ENCODE results near the gene TMEM61.

TMEM61 gene

DNA sequence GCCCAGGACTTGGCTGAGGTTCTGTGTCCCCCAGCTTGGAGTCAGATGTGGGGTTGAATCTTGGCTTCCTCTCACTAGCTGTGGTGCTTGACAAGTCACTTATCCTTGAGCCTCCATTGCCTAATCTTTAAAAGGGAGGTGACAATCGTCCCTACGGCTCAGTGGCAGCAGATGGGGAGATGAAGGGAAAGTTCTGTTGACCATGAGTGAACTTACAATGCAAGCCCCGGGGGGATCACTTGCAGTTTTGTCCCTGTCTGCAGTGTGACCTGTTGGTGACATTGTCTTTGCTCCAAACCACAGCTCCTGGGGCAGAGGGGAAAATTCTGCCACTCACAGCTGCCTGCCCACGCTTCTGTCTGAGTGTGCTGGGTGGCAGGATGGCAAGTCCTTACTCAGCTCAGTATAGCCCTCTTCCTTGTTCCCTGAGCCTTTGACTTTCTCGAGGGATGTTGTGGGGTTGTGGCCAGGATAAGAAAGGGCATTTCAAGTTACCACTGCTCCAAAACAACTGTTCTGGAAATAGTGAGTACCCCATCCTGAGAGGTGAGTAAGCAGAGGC is 60.6 kb downstream of the TMEM61 start:
- no peak for ATAC-seq
- TF ChIP-seq ZFP30 (CRISPR knock-in tag; IDR thresholded peaks at IDR 0.05): no peak
- no peak for TF ChIP-seq ARNTL (CRISPR knock-in tag; IDR thresholded peaks at IDR 0.05; ENCODE audit: borderline replicate concordance, low read depth)
- TF ChIP-seq ZNF8 (CRISPR knock-in tag; IDR thresholded peaks at IDR 0.05): no peak
- TF ChIP-seq ESRRG (CRISPR knock-in tag; IDR thresholded peaks at IDR 0.05): no peak
- no peak for TF ChIP-seq OSR1 (CRISPR knock-in tag; IDR thresholded peaks at IDR 0.05)
- no peak for TF ChIP-seq ISL1 (CRISPR knock-in tag; IDR thresholded peaks at IDR 0.05)
- TF ChIP-seq CSRNP3 (CRISPR knock-in tag; IDR thresholded peaks at IDR 0.05): no peak

GRCh38 chr1:55041613-55042012 is 61.2 kb downstream of the TMEM61 start:
- peak; percentile 90 for TF ChIP-seq ZFP3 (CRISPR knock-in tag; IDR thresholded peaks at IDR 0.05)
- TF ChIP-seq, protein P1, sequence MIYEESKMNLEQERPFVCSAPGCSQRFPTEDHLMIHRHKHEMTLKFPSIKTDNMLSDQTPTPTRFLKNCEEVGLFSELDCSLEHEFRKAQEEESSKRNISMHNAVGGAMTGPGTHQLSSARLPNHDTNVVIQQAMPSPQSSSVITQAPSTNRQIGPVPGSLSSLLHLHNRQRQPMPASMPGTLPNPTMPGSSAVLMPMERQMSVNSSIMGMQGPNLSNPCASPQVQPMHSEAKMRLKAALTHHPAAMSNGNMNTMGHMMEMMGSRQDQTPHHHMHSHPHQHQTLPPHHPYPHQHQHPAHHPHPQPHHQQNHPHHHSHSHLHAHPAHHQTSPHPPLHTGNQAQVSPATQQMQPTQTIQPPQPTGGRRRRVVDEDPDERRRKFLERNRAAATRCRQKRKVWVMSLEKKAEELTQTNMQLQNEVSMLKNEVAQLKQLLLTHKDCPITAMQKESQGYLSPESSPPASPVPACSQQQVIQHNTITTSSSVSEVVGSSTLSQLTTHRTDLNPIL (CRISPR knock-in tag; IDR thresholded peaks at IDR 0.05; ENCODE audit: low read depth): no peak
- no peak for TF ChIP-seq ARNTL (CRISPR knock-in tag; IDR thresholded peaks at IDR 0.05; ENCODE audit: borderline replicate concordance, low read depth)
- no peak for ATAC-seq
